ENCODE measurements around the gene TRERF1.

- TF ChIP-seq CTCF (IDR thresholded peaks at IDR 0.05) (no peak), POLR2A (IDR thresholded peaks at IDR 0.05) (no peak)
Measured at GRCh38 chr6:42307141-42307470, 144.6 kb downstream of the TRERF1 start.

Data from lower leg skin (tissue), 3 donors.